Measurements from ENCODE around the gene FBLN5.
"Not testable (repeated sequence)": the region's sequence is repeated elsewhere in the genome, so short reads cannot be mapped to it uniquely, and the experiment has no call there.

GRCh38 chr14:91897716-91898115 lies 49.8 kb downstream of the FBLN5 start:
- not testable (repeated sequence) for TF ChIP-seq CTCF, POLR2A, POLR2AphosphoS5 (IDR thresholded peaks at IDR 0.05)

Measured in breast epithelium (tissue), 3 donors.